HK-2 (cell line): ENCODE results near the gene KCNC1.

Experiments
- DNase-seq: peaks from one replicate; pipeline ENCODE4 v3.0.0-alpha.2; 2018; ENCODE audit not compliant: unreplicated experiment

Gene KCNC1

GRCh38 chr11:17738151-17738973 lies 3.8 kb downstream of the KCNC1 start:
- DNase-seq = no peak

- no peak for DNase-seq
These were observed 5.4 kb downstream of the KCNC1 start for GRCh38 chr11:17739945-17740338.

- DNase-seq = no peak
These were observed 6.2 kb downstream of the KCNC1 start for GRCh38 chr11:17740649-17741235.

- DNase-seq = no peak
These were observed 6.9 kb downstream of the KCNC1 start for GRCh38 chr11:17741487-17741886.

- DNase-seq = no peak
These were observed 7.4 kb downstream of the KCNC1 start for GRCh38 chr11:17742019-17742418.

- no peak for DNase-seq
These were observed 8.6 kb downstream of the KCNC1 start for GRCh38 chr11:17743026-17743807.

- no peak for DNase-seq
These were observed 9.2 kb downstream of the KCNC1 start for GRCh38 chr11:17743808-17744119.

GRCh38 chr11:17744151-17744940 lies 9.8 kb downstream of the KCNC1 start:
- no peak for DNase-seq

GRCh38 chr11:17745023-17745772 lies 10.6 kb downstream of the KCNC1 start:
- DNase-seq = no peak

- no peak for DNase-seq
These were observed 11.5 kb downstream of the KCNC1 start for GRCh38 chr11:17746096-17746495.

- no peak for DNase-seq
These were observed 12.8 kb downstream of the KCNC1 start for GRCh38 chr11:17747131-17747955.

GRCh38 chr11:17748044-17748443 lies 13.5 kb downstream of the KCNC1 start:
- DNase-seq = no peak

- DNase-seq = no peak
These were observed 14.5 kb downstream of the KCNC1 start for GRCh38 chr11:17748761-17749721.

GRCh38 chr11:17750013-17750800 lies 15.6 kb downstream of the KCNC1 start:
- no peak for DNase-seq

- no peak for DNase-seq
These were observed 16.2 kb downstream of the KCNC1 start for GRCh38 chr11:17750801-17751165.

GRCh38 chr11:17751558-17751957 lies 17.0 kb downstream of the KCNC1 start:
- DNase-seq = no peak

- DNase-seq = no peak
These were observed 17.6 kb downstream of the KCNC1 start for GRCh38 chr11:17752144-17752543.

GRCh38 chr11:17753153-17753552 lies 18.6 kb downstream of the KCNC1 start:
- DNase-seq = no peak

GRCh38 chr11:17753641-17754040 lies 19.1 kb downstream of the KCNC1 start:
- no peak for DNase-seq
